HG03095 (cell line): ENCODE data around the gene SIM2.

Source experiments
- ATAC-seq: cut with Tn5 transposase; IDR thresholded peaks from one replicate; pipeline ENCODE4 v1.9.1; 2021; ENCODE audit warnings: moderate library complexity; ENCODE audit not compliant: unreplicated experiment

Gene SIM2

DNA sequence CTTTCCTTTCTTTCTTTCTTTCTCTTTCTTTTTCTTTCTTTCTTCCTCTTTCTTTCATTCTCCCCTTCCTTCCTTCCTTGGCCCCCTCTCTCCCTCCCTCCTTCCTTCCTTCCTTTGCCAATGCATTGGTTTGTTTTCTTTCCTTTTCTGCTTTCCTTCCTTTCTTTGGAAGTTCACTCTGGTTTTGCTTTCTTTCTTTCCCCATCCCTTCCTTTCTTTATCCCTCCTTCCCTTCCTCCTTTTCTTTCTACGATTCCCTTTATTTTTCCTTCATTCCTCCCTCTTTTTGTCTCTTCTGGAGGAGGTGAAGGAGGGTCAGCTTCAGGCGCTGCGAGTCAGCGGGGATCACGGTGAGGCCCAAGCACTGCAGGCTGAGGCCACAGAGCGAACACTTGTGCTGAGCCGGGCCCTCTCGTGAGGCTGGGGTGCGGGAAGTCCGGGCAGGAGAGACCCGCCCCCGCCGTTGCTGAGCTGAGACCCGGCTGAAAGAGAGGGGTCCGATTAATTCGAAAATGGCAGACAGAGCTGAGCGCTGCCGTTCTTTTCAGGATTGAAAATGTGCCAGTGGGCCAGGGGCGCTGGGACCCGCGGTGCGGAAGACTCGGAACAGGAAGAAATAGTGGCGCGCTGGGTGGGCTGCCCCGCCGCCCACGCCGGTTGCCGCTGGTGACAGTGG, 1.5 kb downstream of the SIM2 start:
- no peak for ATAC-seq

DNA sequence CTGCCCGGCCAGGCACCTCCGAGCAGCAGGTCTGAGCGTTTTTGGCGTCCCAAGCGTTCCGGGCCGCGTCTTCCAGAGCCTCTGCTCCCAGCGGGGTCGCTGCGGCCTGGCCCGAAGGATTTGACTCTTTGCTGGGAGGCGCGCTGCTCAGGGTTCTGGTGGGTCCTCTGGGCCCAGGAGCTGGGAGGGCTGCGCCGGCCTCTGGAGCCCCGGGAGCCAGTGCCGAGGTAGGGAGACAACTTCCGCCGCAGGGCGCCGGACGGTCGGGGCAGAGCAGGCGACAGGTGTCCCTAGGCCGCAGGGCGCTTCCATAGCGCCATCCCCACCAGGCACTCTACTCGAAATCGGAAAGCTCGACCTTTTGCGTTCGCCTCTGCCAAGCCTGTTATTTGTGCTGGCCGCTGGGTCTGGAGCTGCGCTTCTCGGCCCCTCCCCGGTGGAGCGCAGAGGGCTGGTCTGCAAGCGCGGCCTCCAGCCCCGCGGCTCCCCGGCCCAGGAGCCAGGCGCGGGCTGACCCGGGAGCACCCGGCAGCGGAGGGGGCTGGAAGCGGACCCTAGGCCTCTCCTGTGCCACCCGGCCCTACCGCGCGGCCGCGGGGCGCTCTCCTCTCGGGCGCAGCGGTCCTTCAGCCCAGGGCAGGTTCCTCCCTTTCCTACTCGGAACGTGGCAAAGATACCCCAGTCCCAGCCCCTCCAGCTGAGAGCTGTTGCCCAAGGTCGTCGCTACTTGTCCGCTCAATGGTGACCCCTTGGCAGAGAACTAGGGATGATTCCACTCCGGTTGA, 2.2 kb downstream of the SIM2 start:
- ATAC-seq = no peak

DNA sequence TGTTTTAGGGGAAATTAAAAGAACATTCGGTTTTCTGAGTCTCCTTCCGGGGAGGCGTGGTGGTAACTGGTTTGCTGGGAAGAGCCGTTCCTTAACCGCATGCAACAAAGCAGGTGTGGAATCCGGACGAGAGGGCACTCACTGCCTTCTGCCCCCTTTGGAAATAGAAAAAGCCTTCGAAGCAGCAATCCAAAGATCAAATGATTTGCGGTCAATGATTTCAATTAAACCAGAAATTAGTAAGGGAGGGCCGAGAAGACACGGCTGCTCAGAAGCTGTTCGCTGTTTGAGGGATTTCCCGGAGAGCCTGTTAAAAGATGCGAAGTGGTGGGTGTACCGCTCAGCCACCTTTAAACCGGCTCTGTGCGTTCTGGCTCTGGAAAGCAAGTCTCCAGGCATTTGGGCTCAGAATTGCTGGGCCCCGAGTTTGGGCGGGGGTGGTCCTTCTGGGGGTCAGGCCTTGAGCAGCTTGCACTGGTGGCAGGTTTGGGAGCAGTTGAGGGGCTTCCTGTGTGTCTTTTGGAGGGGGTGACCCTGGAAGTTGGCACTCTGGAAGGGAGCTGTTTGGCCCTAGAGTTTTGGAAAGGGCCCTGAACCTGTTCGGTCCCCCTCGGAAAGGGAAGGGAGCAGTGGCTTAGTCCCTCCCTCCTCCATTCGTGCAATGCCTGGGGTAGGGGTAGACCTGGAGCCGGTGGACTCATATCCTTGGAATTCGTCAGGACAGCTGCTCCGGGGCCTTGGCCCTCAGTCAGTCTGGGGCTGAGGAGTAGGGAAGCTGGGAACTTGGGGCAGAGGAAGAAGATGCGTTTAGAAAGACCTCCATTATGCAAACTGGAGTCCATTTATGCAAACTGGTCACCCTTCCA, 3.1 kb downstream of the SIM2 start:
- no peak for ATAC-seq

DNA sequence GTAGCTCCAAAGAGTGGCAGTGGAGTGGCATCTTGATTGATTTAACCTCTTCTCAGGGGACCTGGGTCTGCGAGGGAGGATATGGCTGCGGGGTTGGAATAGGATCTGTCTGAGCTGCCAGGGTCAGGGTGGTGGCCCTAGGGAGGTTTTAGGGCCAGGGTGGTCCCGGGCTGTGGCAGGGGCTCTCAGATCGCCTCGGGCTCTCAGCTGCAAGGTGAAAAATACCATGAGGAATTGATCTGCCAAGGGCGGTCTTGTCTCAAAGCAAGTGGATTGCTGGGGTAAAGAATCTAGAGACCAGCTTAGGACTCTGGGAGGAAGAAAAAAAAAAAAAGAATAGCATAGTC, 3.7 kb downstream of the SIM2 start:
- no peak for ATAC-seq

DNA sequence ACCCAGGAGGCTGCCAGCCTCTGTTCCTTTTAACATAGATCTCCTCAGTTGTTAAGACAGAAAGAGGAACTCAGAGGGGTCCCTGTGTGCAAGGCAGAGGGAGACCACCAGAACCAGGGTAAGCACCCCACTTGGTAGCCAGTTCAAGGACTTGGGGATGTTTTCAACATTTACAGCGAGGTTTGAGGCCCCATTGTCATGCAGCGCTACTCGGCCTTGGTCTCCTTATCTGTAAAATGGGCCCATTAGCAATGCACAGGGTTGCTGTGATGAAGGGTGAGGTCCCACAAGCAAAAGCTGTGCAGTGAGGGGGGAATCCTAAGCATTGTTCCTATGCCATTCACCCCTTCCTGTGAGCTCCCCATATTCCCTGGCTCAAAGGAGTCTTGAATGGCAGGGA, 4.2 kb downstream of the SIM2 start:
- ATAC-seq = no peak

DNA sequence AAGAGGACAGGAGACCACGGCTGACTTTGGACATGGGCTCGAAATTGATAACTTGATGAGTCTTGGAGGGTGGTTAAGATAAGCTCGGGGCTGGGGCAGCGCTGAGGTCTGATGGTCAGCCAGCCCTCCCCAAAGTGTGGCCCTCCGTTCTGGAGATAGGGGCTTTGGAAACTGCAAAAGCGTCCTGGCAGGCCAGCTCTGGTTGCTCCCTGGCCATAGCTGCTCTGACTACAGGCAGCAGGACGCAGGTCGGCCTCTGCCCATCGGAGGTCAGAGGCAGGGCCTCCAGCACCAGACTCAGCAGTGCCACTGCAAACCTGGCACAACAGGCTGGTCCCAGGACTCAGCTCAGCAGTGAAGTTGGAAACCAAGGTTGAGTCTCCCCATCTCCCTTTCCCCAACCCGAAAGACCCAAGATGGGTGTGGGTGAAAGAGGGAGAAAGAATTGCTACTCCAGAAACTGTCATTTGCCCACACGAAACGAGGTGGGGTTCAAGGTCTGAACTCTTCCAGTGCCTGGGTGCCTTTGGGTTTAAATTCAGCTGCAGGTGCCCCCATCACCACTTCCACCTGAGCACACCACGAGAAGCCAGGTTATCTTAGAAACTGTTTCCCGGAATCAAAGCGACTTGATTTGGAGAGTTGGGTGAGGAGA, 4.8 kb downstream of the SIM2 start:
- no peak for ATAC-seq

DNA sequence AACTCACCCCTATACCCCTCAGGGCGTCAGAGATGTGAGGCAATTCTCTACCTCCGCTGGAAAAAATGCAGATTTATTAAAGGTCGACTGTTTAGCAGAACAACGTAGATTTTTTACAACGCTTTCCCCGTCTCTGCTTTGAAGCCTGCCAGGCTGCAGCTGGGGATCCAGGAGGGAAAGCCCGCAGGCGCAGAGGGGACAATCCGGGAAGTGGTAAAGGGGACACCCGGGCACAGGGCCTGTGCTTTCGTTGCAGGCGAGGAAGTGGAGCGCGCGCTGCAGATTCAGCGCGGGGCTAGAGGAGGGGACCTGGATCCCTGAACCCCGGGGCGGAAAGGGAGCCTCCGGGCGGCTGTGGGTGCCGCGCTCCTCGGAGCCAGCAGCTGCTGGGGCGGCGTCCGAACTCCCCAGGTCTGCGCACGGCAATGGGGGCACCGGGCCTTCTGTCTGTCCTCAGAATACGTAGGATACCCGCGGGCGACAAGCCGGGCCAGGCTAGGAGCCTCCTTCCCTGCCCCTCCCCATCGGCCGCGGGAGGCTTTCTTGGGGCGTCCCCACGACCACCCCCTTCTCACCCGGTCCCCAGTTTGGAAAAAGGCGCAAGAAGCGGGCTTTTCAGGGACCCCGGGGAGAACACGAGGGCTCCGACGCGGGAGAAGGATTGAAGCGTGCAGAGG, 5.5 kb downstream of the SIM2 start:
- no peak for ATAC-seq

DNA sequence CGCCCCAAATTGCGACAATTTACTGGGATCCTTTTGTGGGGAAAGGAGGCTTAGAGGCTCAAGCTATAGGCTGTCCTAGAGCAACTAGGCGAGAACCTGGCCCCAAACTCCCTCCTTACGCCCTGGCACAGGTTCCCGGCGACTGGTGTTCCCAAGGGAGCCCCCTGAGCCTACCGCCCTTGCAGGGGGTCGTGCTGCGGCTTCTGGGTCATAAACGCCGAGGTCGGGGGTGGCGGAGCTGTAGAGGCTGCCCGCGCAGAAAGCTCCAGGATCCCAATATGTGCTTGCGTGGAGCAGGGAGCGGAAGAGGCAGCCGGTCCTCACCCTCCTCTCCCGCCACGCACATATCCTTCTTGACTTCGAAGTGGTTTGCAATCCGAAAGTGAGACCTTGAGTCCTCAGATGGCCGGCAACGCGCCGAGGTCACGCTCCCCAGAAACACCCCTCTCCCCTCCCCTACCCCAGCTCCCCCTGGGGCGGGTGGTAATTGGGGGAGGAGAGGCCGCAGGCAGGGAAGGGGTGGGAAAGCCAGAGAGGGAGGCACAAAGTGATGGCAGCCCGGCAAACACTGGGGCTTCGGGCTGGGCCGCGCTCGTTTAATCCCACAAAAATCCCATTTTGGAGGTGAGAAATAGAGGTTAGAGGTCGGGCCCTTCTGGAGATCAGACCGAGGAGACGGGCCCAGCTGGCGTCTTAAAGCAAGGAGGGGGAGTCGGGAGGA, 6.2 kb downstream of the SIM2 start:
- ATAC-seq = no peak

DNA sequence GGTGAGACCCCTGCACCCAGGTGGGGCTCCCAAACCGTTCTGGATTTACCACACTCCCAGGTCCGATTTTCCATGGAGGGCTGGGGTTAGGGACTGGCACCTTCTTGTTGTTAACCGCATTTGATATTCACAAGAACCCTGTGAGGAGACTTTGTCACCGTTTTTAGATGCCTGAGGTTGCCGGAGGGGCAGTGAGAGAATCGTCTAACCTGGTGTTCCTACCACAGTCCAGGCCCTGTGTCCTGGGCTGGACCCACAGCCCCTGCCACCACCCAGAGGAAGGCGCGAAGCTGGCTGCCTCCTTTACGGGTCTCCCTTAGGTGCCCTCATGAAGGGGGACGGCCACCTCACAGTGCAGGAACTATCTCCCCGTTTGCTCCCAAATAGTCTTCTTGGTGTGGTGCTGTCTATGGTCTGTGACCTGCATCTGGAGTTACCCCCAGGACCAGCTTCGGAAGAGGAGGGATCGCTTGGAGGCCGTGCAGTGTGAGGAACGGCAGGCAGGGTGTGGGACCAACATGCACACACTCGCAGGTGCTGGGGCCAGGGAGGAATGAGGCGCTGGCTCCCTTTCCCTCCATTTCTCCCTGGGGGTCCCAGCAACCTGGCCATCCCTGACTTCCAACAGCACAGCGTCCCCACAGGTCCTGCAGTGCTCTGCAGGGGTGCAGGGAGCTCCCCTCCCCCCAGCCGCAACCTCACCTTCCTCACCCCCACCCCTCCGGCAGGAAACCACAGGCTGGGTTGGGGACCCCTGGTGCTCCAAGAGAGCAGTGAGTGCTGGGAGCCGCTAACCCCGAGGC, 7.0 kb downstream of the SIM2 start:
- no peak for ATAC-seq

DNA sequence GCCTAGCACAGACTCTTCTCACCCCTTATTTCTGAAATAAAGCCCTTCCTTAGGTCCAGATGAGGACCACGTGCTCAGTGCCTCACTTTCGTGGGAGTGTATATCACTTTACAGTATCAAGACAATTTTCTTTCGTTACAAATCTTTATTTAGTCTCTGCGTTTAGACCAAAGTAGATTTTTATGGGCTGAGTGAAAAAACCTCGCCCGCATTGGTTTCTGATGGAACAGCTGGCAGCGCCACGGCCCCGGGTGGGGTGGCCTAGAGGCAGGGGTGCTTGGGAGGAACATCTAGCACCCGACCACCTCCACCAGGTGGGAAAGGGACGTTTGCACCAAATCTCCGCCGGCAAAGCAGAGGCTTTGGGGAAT, 7.6 kb downstream of the SIM2 start:
- no peak for ATAC-seq

DNA sequence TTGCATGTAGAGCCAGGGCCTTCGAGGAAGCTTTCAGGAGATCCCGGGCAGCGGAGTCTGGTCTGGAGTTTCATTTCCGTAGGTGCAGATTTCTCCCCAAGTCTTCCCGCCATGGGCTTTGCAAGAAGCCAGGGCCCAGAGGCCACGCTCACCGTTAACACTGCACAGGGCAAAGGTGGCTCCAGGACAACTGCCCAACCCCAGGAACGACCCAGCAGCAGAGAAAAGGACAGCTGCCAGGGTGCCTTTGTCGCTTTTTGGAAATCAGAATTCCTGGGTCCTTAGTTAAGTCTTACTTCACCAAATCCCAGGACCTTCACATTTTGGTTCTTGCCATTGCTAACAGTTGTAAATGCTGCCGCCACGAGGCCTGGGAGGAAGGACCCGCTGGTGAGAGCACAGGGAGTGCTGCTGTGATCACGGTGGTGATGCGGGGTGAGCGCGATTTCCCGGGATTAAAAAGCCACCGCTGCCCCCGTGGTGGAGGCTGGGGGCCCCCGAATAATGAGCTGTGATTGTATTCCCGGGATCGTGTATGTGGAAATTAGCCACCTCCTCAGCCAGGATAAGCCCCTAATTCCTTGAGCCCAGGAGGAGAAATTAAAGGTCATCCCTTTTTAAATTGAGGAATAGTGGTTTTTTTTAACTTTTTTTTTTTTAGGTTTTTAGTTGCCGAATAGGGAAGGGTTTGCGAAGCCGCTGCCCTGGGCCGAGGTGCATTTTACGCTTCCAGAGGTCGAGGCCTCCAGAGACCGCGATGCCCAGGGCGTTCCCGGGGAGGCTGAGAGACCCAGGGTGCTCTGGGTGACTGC, 8.2 kb downstream of the SIM2 start:
- no peak for ATAC-seq

DNA sequence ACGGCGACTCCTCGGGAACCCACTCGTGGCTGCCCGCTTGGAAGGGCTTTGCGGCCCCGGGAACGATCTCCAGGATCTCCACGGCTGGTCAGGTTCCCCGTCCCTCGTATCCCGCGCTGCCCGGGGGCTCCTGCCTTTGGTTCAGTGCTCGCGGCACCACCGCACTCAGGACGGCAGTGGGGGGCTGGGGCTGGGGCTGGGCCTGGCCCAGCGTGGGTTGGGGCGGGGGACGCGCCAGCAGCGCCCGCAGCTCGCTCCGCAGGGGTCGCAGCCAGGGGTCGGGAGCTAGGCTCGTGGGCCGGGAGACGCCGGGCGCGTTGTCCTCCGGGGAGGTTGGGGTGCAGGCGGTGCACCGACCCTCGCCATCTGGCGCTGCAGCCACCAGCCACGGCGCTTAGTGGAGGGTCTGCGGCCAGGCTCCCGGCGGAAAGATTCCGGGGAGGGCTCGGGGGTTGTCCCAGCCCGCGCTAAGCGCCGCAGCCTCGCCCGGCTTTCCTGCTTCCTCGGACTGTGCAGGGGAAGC, 8.9 kb downstream of the SIM2 start:
- no peak for ATAC-seq

DNA sequence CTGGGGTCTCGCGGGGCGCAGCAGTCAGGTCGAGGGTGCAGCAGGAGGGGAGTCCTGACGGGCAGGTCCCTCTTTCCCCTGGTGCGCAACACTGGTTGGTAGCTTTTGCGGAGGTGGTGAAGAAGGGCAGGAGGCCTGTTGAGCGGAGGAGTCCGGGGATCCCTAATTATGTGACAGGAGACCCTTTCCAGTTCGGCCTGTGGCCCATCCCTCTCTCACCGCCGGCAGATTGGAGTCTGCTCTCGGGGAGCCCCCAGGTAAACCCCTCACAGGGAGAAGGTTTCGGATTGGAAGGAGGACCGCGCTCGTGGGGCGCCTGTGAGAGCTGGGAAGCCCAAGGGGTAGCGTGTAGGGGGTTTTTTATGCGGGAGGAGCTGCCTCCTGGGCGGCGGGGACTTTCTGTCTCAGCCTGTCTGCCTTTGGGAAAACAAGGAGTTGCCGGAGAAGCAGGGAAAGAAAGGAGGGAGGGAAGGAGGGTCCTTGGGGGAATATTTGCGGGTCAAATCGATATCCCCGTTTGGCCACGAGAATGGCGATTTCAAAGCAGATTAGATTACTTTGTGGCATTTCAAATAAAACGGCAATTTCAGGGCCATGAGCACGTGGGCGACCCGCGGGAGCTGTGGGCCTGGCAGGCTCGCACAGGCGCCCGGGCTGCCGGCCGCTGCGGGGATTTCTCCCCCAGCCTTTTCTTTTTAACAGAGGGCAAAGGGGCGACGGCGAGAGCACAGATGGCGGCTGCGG, 9.5 kb downstream of the SIM2 start:
- no peak for ATAC-seq

DNA sequence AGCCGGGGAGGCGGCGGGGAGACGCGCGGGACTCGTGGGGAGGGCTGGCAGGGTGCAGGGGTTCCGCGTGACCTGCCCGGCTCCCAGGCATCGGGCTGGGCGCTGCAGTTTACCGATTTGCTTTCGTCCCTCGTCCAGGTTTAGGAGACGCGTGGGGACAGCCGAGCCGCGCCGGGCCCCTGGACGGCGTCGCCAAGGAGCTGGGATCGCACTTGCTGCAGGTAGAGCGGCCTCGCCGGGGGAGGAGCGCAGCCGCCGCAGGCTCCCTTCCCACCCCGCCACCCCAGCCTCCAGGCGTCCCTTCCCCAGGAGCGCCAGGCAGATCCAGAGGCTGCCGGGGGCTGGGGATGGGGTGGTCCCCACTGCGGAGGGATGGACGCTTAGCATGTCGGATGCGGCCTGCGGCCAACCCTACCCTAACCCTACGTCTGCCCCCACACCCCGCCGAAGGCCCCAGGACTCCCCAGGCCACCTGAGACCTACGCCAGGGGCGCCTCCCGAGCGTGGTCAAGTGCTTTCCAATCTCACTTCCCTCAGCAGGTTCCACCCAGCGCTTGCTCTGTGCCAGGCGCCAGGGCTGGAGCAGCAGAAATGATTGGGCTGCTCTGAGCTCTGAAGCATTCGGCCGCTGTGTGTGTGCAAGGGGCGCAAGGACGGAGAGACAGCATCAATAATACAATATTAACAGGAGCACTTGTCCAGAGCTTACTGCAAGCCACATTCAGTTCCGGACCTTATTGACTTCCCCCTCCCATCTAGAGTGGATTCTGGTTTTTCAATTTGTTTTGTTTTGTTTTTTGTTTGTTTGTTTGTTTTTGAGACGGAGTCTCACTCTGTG, 10.3 kb downstream of the SIM2 start:
- no peak for ATAC-seq

DNA sequence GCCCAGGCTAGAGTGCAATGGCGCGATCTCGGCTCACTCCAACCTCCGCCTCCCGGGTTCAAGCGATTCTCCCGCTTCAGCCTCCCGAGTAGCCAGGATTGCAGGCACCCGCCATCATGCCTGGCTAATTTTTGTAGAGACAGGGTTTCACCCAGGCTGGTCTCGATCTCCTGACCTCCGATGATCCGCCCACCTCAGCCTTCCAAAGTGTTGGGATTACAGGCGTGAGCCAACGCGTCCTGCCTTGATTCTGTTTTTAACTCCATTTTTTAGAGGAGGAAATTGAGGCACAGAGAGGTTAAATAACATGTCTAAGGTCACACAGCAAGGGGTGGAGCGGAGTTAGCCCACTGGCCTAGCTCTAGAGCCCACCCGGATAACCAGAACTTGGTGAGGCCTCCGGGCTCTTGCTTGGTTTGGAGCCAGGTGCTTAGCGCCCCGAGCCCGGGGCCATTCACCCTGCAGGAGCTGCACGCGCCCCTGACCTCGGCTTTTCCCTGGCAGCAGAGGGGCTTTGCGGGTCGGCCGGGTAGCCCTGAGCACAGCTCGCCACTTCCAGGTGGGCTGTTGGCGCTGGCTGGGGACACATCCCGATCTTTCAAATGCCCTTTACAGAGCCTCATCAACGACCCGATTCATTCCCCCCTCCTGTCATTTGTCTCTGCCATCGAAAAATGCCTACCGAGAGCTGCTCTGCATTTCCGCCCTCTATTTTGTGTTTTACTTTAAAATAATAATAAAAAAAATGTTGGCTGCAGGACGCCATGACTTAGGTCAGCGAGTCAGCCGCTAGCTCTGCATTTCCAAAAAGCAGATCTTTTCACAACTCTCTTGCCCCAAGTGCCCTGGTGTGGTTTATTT, 11.2 kb downstream of the SIM2 start:
- ATAC-seq = no peak

DNA sequence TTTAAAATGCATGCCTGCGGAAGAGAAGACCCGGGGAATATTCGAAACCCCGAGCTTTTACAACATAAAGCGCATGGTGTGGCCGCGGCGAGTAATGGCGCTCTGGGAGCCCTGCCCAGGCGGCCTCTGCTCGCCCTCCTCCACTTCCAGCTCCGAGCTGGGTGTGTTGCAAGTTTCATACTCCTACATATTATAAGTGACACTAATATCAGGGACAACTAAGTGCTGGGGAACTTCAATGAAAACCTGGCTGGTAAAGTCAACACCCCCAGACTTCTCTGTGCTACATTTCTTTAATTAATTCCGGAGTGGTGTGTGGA, 11.8 kb downstream of the SIM2 start:
- no peak for ATAC-seq
